ENCODE data around the gene TRIM5.

DNA sequence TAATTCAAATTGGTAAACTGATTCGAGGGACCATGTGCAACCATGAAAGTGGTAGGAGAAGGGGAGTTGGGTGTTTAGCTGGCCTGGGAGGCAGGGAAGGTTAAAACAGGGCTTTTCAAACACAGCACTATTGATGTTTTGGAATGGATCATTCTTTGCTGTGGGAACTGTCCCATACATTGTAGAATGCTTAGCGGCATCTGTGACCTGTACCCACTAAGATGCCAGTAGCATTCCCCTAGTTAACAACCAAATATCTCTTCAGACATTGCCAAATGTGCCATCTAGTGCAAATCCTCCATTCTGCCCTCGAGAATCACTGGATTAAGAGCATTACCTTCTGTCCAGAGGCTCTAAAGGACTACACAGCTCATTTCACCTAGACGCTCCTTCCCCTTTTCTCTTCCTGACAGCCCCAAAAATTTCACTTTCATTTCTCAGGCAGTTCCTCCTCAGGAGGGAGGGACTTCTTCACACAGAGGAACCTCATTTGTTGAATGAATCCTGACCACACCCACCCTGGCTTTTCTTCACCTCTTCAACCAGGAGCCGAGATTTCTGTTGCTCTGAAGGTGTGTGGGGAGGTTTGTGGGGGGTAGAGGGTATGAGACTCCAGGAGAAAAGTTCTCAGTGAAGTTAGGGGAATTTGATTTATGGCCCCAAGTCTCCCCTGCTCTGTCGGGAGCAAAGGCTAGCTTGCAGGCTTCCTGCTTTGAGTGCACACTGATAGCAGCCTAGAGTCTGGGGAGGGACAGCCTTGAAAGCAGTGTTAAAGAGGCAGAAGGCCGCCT lies 60.2 kb downstream of the TRIM5 start, which contains the start of gene TRIM34:
- no peak for TF ChIP-seq CTCF (IDR thresholded peaks at IDR 0.05)
- no peak for TF ChIP-seq POLR2AphosphoS5 (IDR thresholded peaks at IDR 0.05)
- TF ChIP-seq POLR2A (IDR thresholded peaks at IDR 0.05): no peak
- no peak for TF ChIP-seq EP300 (IDR thresholded peaks at IDR 0.05)
